CD4-positive, alpha-beta T cell treated with Interleukin-6 at 100 ng/mL for 8 hours (primary cell): ENCODE measurements around the gene AAGAB.

ENCODE experiments used
- DNase-seq: peaks from one replicate; pipeline ENCODE4 v3.0.0-alpha.2; 2020; ENCODE audit warnings: mixed read lengths, low spot score

AAGAB gene

GRCh38 chr15:67187351-67187854 is 67.1 kb downstream of the AAGAB start:
- no peak for DNase-seq

DNA sequence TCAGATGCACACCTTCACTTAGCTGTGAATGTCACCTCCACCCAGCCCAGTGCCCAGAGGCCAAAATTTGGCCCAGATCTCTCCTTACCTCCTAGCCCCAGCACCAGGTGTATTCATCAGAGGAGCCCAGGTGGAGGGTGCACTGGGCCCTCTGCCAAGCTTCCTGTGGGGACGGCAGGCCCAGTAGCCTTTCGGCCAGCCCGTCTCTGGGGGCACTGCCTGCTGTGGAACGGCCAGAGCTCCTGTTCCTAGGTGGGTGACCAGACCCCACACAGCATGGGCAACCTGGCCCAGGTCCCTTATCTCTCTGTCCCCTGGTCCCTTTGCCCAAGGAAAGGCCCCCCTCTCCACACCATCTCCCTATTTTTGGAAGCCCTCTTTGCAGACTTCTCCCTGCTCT is 67.8 kb downstream of the AAGAB start:
- no peak for DNase-seq

- no peak for DNase-seq
These were observed 68.2 kb downstream of the AAGAB start for GRCh38 chr15:67186226-67186649.

DNA sequence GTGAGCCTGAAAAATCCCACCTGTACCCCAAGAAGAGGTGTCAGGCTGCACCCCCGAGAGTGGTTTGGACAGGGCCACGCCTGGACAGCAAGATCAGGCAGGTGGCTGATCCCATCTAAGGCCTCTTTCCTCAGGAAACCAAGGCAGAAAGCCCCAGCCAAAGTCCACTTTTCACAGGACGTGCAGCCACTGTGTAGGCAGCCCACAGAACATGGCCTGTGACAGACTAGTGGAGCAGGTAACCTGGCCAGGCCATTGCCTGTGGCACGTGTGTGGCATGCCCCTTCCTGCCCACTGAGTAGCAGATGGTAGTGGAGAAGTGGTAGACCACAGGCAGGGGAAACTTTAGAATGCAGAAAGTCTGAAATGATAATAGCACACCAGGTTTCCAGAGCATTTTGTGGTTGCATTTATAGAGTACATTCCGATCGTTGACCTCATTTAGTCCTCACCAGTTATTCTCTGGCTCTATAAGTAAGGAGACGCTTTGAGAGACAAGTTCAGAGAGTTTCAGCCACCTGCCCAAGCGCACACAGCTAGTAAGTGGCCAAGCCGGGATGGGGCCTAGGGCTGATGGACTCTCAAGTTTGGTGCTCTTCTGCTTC is 68.7 kb downstream of the AAGAB start:
- DNase-seq: no peak

- no peak for DNase-seq
These were observed 69.4 kb downstream of the AAGAB start for GRCh38 chr15:67185051-67185450.

DNA sequence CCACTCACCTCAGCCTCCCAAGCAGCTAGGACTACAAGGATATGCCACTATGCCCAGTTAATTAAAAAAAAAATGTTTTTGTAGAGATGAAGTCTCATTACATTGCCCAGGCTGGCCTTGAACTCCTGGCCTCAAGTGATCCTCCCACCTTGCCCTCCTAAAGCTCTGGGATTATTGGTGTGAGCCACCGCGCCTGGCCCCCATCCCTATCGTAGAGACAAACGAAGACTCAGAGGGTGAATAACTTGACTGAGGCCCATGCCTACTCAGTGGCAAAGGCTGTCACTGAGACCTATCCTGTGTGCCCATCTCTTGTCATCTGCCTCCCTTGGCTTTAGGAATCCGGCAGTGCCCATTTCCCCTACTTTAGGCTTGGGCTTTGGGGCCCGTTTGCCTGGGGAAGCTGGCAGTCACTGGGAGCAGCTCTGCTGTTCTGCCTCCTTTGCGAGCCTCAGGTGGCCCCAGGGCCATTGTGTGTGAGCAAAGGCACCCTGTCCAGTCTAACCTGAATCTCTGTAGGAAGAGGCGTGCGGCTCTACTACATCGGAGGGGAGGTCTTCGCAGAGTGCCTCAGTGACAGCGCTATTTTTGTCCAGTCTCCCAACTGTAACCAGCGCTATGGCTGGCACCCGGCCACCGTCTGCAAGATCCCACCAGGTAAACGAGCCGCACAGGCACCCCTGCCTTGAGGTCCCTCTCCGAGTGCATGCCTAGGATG is 70.1 kb downstream of the AAGAB start:
- DNase-seq: no peak

- DNase-seq: no peak
These were observed 70.9 kb downstream of the AAGAB start for GRCh38 chr15:67183443-67184169.

GRCh38 chr15:67181221-67181639 is 73.2 kb downstream of the AAGAB start:
- DNase-seq: no peak

GRCh38 chr15:67180514-67181191 is 73.8 kb downstream of the AAGAB start:
- no peak for DNase-seq

- no peak for DNase-seq
These were observed 74.4 kb downstream of the AAGAB start for GRCh38 chr15:67180035-67180434.

- no peak for DNase-seq
These were observed 75.0 kb downstream of the AAGAB start for GRCh38 chr15:67179411-67179995.

DNA sequence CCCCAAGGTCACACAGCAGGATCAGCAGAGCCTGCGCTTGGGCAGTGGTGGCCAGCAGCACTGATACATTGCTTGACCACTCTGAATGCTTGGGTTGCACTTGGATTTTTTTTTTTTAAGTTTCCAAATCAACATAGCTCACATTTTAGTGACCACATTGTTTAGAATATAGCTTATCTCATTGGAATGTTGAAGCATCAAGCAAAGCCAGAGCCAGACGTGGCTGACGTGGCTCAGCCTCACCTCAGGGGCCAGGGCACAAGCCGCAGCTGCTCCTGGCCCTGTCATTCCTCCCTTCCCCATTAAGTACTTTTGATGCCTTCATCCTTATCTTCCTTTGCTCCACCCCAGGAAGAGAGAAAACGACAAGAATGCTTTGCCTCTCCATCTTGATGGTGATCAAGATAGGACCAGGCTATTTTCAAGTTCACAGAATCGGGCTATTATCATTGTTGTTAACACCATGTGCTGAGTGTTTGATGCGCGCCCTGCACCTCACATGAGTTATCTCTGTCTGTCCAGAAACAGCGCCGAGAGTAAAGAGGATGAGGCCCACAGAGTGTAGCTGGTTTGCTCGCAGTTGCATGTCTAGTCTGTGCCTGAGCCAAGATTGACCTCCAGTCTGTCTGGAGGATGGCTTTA is 75.8 kb downstream of the AAGAB start:
- no peak for DNase-seq

DNA sequence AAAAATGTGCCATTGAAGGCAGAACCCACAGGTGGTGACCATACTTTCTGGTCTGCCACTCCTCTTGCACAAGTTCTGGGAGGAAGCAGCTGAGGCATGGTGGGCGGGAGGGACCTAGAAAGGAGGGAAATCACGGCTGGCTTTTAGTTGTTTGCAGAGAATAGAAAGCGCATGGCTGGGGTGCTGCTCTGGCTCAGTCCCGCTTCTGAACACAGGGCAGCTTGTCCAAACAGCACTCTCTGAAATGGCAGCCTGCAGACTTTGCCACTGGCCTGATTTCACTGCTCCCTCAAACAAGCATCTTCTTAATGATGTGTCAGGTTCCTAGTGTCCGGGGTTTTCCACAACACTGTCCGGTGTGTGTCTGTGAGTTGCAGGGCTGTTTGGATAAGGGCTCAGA is 76.7 kb downstream of the AAGAB start:
- no peak for DNase-seq

- no peak for DNase-seq
These were observed 78.1 kb downstream of the AAGAB start for GRCh38 chr15:67176195-67176971.

DNA sequence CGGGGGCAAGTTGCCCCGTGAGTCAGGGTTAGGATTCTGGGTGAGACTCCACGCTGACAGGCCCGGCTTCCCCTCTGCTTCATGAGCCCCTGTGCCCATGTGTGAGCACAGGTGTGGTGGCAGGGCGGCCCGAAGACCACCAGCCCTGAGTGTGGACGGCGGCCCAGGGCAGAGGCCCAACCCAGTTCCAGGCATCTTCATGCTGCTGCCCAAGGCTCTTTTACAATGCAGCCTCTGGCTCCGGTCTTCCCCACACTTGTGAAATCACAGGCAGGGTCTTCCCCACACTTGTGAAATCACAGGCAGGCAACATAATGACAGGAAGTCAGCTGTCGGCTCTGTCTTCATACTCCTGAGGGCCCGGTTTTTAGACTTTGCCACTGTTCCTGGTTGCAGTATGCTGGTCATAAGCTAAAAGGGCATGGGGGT is 78.8 kb downstream of the AAGAB start:
- DNase-seq: no peak

DNA sequence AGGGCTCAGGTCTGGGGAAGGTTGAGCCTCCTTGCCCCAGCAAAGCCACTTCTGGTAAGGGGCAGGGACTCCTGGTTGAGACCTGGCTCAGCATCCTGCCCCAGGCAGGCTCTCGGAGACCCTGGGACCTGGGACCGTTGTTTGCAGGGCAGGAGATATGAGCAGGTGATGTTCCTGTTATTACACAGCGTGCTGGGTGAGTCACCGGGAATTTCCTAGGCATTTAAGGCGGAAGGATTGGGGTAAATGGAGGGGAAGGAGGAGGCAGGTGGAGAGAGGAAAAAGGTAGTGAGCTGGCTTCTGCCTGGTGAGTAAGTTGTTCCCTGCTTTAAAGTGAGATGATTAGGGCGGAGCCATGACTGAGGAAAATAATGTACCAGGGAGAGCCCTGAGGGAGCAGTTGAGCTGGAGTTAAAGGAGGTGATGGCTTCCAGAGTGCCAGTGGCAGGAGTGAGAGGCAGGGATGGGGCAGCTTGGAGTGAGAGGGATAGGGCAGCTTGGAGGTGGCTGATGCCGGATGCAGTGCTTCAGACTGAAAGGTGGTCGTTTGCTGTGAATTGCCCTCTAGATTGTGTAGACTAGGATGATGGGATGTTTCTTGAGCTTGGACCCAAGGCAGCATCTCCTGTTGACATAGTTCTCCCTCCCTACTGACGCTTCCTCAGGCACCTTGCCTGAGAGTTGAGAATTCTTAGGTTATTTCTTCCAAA is 79.4 kb downstream of the AAGAB start:
- no peak for DNase-seq

- DNase-seq: no peak
These were observed 80.0 kb downstream of the AAGAB start for GRCh38 chr15:67174446-67174845.

DNA sequence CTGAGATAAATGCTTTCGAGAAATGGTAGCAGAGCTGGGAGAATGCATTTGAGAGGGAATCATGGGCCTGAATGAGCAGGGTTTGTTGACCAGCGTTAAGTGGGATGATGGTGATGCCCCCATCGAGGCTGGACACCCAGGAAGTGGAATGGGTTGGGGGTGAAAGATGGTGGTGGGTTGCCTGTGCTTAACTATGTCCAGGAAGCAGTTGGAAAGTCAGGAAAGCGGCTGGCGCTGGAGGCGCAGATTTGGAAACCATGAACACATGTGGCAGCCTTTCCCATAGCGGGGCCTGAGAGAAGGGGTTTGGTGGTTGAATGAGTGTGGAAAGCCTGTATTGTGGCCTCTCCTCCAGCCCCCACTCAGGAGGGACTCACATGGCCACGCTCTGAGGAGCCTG is 80.7 kb downstream of the AAGAB start:
- no peak for DNase-seq

DNA sequence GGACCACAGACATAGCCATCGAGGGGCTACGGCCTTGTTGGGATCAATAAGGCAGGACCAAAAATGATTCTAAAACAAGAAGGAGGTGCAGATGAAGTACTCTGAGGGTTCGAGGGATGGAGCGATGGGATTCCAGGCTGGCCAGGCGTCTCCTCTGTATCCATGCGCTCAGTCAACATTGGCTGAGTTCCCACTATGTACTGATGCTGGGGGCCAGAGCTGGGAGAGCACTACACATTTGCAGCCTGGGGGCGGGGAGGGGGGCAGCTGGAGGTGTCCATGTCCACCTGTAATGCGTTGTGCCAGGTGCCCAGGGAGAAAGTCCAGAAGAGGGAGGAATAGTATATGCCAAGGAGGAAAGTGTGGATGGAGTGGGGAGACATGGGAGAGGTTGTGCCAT is 81.5 kb downstream of the AAGAB start:
- DNase-seq: no peak

GRCh38 chr15:67172172-67172571 is 82.3 kb downstream of the AAGAB start:
- DNase-seq: no peak
